Uterus (tissue), 4 donors: ENCODE measurements around the gene WDR72. TPM values are rescaled to one million over a fixed set of nuclear protein-coding genes. Genes with fewer than 3 reads are reported as not detected.

Source experiments
- DNase-seq, 2 donors: peaks; one replicate each; pipeline ENCODE4 v3.0.0-alpha.2; 2019 to 2020
- H3K27ac ChIP-seq, 2 donors: fragments of 200-600 bp; sonication (generic); 1 replicate in 1 of 2; 2 replicates in 1 of 2; pipeline ENCODE4 v1.5.1; 2016 to 2018
- H3K27me3 ChIP-seq, 2 donors: fragments of 200-600 bp; sonication (generic); one replicate each; pipeline ENCODE4 v1.5.1; 2018 to 2019; ENCODE audit warnings: control low read depth in 1 of 2
- H3K36me3 ChIP-seq, 2 donors: fragments of 200-600 bp; sonication (generic); one replicate each; pipeline ENCODE4 v1.5.1; 2019; ENCODE audit warnings: control low read depth in 1 of 2
- H3K4me1 ChIP-seq, 2 donors: fragments of 200-600 bp; sonication (generic); one replicate each; pipeline ENCODE4 v1.5.1; 2018 to 2019; ENCODE audit warnings: control low read depth in 1 of 2
- H3K4me3 ChIP-seq, 2 donors: fragments of 200-600 bp; sonication (generic); 1 replicate in 1 of 2; 2 replicates in 1 of 2; pipeline ENCODE4 v1.5.1; 2018 to 2019; ENCODE audit warnings: mild to moderate bottlenecking in 1 of 2
- H3K9me3 ChIP-seq, 2 donors: fragments of 200-600 bp; sonication (generic); one replicate each; pipeline ENCODE4 v1.5.1; 2019; ENCODE audit warnings: control low read depth in 1 of 2
- POLR2A ChIP-seq, 2 donors: fragments of 450-650 bp; IDR thresholded peaks; one replicate each; pipeline ENCODE4 v1.6.1; 2016; ENCODE audit warnings: antibody characterized with exemption in 2 of 2, mild to moderate bottlenecking in 1 of 2, moderate library complexity in 1 of 2
- intact Hi-C: fragments of 100-400 bp; cut with DNase I; formaldehyde crosslinking; loops from one replicate; pipeline ENCODE4 v1.15.1; 2023; ENCODE audit warnings: low total_unique reads
- total RNA-seq, 4 donors: library from RNA; depleted of rRNA in 3 of 4; stranded (reverse); fragments of >200 nt in 3 of 4; gene quantifications; one replicate each; pipeline versions ENCODE4 v1.1.0 to v1.2.4, GENCODE V29; 2014 to 2023
- TF ChIP-seq, protein P1 (sequence below), 4 experiments: fragments of 200-600 bp in 2 of 4; fragments of 450-650 bp in 2 of 4; sonication (generic) in 2 of 4; IDR thresholded peaks; one replicate each; pipeline ENCODE4 v1.5.1; 2016 to 2019; ENCODE audit warnings: antibody characterized with exemption in 4 of 4, mild to moderate bottlenecking in 2 of 4, moderate library complexity in 1 of 4
- donor health status: DM: yes; HTN: yes; CAD: no.

The WDR72 gene
- total RNA-seq, 4 donors from 2014 or later: 0.15 to 2.8 (median 0.59) TPM; not detected in 1

DNA sequence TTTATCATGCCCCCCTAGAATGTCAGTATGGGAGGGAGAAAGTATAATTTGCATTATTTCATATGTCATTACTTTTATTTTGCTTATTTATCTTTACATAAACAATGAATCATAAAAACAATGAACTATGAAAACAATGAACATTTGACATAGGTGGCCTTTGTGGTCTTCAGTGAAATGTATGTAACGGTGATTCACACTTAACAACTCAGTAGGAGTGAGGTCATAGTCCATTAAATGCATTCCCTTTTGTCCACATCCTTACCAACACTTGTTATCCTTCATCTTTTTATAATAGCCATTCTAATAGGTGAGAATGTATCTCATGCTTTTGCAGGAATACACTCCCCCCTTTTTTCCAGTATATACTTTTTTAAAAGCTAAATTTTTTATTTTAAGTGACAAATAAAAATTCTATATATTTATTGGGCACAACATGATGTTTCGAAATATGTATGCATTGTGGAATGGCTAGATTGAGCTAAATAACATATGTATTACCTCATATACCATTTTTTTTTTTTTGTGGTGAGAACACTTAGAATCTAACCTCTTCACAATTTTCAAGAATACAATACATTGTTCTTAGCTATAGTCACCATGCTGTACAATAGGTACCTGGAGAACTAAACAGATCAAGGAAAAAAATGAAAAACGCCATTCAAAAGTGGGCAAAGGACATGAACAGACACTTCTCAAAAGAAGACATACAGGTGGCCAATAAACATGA, 189.5 kb downstream of the WDR72 start:
- Histone ChIP-seq H3K36me3 (no peaks in the 10 kb centered on the region), H3K27me3 (no peaks in the 10 kb centered on the region), H3K4me3 (no peak overlapping the region), H3K27ac (no peak overlapping the region), H3K4me1 (no peaks in the 10 kb centered on the region), H3K9me3 (no peaks in the 10 kb centered on the region)
- TF ChIP-seq, protein P1, sequence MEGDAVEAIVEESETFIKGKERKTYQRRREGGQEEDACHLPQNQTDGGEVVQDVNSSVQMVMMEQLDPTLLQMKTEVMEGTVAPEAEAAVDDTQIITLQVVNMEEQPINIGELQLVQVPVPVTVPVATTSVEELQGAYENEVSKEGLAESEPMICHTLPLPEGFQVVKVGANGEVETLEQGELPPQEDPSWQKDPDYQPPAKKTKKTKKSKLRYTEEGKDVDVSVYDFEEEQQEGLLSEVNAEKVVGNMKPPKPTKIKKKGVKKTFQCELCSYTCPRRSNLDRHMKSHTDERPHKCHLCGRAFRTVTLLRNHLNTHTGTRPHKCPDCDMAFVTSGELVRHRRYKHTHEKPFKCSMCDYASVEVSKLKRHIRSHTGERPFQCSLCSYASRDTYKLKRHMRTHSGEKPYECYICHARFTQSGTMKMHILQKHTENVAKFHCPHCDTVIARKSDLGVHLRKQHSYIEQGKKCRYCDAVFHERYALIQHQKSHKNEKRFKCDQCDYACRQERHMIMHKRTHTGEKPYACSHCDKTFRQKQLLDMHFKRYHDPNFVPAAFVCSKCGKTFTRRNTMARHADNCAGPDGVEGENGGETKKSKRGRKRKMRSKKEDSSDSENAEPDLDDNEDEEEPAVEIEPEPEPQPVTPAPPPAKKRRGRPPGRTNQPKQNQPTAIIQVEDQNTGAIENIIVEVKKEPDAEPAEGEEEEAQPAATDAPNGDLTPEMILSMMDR (IDR thresholded peaks at IDR 0.05): no peak
- TF ChIP-seq POLR2A (IDR thresholded peaks at IDR 0.05): no peak
- no peak for DNase-seq
- intact Hi-C loops: no loop called here

DNA sequence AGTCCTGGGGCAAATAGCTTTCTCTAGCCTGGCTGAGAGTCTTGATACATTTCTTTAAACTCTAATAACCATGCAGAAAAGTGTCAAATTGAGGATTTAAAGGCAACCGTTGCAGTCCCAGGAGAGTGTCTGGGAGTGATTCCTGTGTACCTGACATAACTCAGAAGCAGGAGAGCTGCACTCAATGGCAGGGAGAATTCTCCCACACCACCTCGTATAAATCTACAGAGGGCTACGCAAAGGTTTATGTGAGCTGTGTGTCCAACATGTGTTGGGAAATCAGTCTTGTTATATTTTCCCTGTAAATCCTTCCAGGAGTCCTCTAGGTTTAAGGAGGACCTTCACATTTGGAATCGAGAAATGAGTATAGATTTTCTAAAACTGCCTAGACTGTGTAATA, 192.6 kb downstream of the WDR72 start:
- intact Hi-C loops: no loop called here
- no peak for DNase-seq
- Histone ChIP-seq H3K4me1 (no peaks in the 10 kb centered on the region), H3K4me3 (no peak overlapping the region), H3K27ac (no peak overlapping the region), H3K27me3 (no peaks in the 10 kb centered on the region), H3K36me3 (no peaks in the 10 kb centered on the region), H3K9me3 (no peaks in the 10 kb centered on the region)
- no peak for TF ChIP-seq POLR2A (IDR thresholded peaks at IDR 0.05)
- TF ChIP-seq, protein P1 (IDR thresholded peaks at IDR 0.05): no peak

DNA sequence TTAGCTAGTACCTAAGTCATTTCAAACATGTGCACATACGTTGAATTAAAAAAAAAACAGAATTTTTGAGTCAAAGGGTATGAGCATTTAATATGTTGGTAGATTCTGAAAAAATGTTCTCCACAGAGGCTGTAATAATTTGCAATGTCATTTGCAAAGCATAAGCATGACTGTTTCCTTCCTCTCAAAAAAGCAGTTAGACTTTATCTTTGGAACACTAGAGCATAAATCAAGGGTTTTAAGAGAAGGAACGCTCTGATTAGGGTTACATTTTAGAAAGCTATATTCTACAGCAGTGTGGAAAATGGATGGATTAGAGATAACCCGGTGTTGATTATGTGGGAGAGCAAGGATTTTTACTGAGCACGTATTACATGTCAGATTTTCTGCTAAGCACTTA, 193.7 kb downstream of the WDR72 start:
- no peaks in the 10 kb centered on the region for H3K4me1 ChIP-seq
- TF ChIP-seq POLR2A (IDR thresholded peaks at IDR 0.05): no peak
- TF ChIP-seq, protein P1 (IDR thresholded peaks at IDR 0.05): no peak
- intact Hi-C loops: no loop called here
- H3K36me3 ChIP-seq: no peaks in the 10 kb centered on the region
- no peaks in the 10 kb centered on the region for H3K9me3 ChIP-seq
- no peak for DNase-seq
- H3K27ac ChIP-seq: no peak overlapping the region
- H3K4me3 ChIP-seq: no peak overlapping the region
- no peaks in the 10 kb centered on the region for H3K27me3 ChIP-seq

DNA sequence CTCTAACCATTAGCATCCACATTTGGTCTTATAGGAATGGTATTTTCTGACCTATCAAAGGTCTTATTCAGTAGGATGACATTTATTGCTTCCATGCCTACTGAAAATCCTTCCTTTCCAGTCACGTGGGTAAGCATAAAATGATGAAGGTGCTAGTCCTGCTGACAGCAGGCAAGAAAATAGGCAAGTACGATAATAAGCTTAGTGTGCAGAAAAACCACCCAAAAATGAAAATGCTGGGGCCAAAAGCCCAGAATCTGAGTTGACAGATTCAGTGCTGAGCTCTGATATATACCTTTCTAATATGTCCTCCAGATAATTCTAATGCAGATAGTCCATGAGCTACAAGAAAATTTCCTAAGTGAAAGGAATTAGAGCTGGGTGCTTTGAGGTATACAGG, 194.8 kb downstream of the WDR72 start:
- no peaks in the 10 kb centered on the region for H3K4me1 ChIP-seq
- no peaks in the 10 kb centered on the region for H3K36me3 ChIP-seq
- no peaks in the 10 kb centered on the region for H3K27me3 ChIP-seq
- intact Hi-C loops: no loop called here
- no peak for TF ChIP-seq POLR2A (IDR thresholded peaks at IDR 0.05)
- TF ChIP-seq, protein P1 (IDR thresholded peaks at IDR 0.05): no peak
- H3K4me3 ChIP-seq: no peak overlapping the region
- no peaks in the 10 kb centered on the region for H3K9me3 ChIP-seq
- DNase-seq: no peak
- no peak overlapping the region for H3K27ac ChIP-seq

DNA sequence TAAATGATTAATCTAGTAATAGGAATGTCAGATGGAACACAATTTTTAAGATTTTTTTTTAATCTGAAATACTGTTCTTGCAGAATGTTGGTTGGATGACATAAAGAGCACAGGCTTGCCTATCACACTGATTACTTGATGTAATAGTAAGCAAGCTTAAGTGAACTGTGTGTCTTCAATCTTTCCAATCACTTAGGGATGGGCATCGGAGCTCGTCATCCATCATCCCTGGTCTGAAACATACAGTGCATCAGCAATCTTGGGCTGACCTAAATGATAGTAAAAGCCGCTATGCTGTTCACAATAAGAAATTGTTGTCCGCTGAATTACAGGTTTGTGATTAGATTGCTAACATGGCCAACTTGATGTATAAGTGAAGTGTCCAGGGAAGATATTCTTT, 195.8 kb downstream of the WDR72 start:
- no peaks in the 10 kb centered on the region for H3K4me1 ChIP-seq
- TF ChIP-seq, protein P1 (IDR thresholded peaks at IDR 0.05): no peak
- TF ChIP-seq POLR2A (IDR thresholded peaks at IDR 0.05): no peak
- H3K9me3 ChIP-seq: no peaks in the 10 kb centered on the region
- H3K36me3 ChIP-seq: no peaks in the 10 kb centered on the region
- no peak for DNase-seq
- H3K27ac ChIP-seq: no peak overlapping the region
- H3K27me3 ChIP-seq: no peaks in the 10 kb centered on the region
- intact Hi-C loops: no loop called here
- no peak overlapping the region for H3K4me3 ChIP-seq
